Activated CD4-positive, alpha-beta T cell treated with anti-CD3 and anti-CD28 coated beads, Interleukin-2, amount 50 U/mL, for 24 hours (primary cell): Measurements from ENCODE around the gene EDEM2.
"Not testable (repeated sequence)": the region's sequence is repeated elsewhere in the genome, so short reads cannot be mapped to it uniquely, and the experiment has no call there.

Experiments used
- DNase-seq, 2 donors: peaks; one replicate each; pipeline ENCODE4 v3.0.0-alpha.2; 2020; ENCODE audit warnings: low read depth in 1 of 2, low spot score in 1 of 2

EDEM2 gene

GRCh38 chr20:35131934-35132333 is 15.2 kb downstream of the EDEM2 start:
- no peak for DNase-seq

- DNase-seq, result no peak
Observed at GRCh38 chr20:35129647-35130069, 17.5 kb downstream of the EDEM2 start.

- no peak for DNase-seq
Observed at GRCh38 chr20:35125753-35126152, 21.4 kb downstream of the EDEM2 start.

GRCh38 chr20:35122756-35123405 is 24.3 kb downstream of the EDEM2 start:
- no peak for DNase-seq

GRCh38 chr20:35121186-35121585 is 25.9 kb downstream of the EDEM2 start:
- no peak for DNase-seq

GRCh38 chr20:35120012-35120701 is 27.0 kb downstream of the EDEM2 start:
- no peak for DNase-seq

GRCh38 chr20:35117629-35118028 is 29.5 kb downstream of the EDEM2 start:
- DNase-seq, result no peak

- no peak for DNase-seq
Observed at GRCh38 chr20:35117196-35117595, 29.9 kb downstream of the EDEM2 start.

- no peak for DNase-seq
Observed at GRCh38 chr20:35116258-35116657, 30.9 kb downstream of the EDEM2 start.

GRCh38 chr20:35115606-35116005 is 31.5 kb downstream of the EDEM2 start:
- DNase-seq, result no peak

- DNase-seq, result not testable (repeated sequence)
Observed at GRCh38 chr20:35112276-35112675, 34.9 kb downstream of the EDEM2 start.

GRCh38 chr20:35111141-35111888 is 35.8 kb downstream of the EDEM2 start:
- no peak for DNase-seq

GRCh38 chr20:35108921-35109320 is 38.2 kb downstream of the EDEM2 start:
- DNase-seq, result no peak

- no peak for DNase-seq
Observed at GRCh38 chr20:35106827-35107380, 40.2 kb downstream of the EDEM2 start.

GRCh38 chr20:35104685-35105295 is 42.3 kb downstream of the EDEM2 start:
- DNase-seq, result no peak

GRCh38 chr20:35101620-35102019 is 45.5 kb downstream of the EDEM2 start:
- DNase-seq, result no peak

- peak; percentile 9 to 42 for DNase-seq
Observed at GRCh38 chr20:35093267-35093884, 53.8 kb downstream of the EDEM2 start.

- peak; percentile 81 to 85 for DNase-seq
Observed at GRCh38 chr20:35092524-35093266, 54.4 kb downstream of the EDEM2 start, which contains the start of gene TRPC4AP. TSS of gene TRPC4AP (minus strand) at chr20:35092807. CDS start at chr20:35092781, 26 bp downstream.

- no peak for DNase-seq
Observed at GRCh38 chr20:35091816-35092523, 55.2 kb downstream of the EDEM2 start.
